DOHH2 (cell line): ENCODE results near the gene PHF11.

Source experiments
- CTCF ChIP-seq: fragments of 200-600 bp; sonication (generic); IDR thresholded peaks from one replicate; pipeline ENCODE4 v1.5.1; 2014; ENCODE audit warnings: antibody characterized with exemption, mild to moderate bottlenecking, low read depth, low read length; ENCODE audit not compliant: poor library complexity, severe bottlenecking
- EZH2phosphoT487 ChIP-seq: fragments of 200-600 bp; sonication (generic); IDR thresholded peaks from 2 replicates; pipeline ENCODE4 v1.6.1; 2017; ENCODE audit warnings: borderline replicate concordance, mild to moderate bottlenecking, antibody characterized with exemption, low read length, moderate library complexity, mixed read lengths

- no peak for TF ChIP-seq EZH2phosphoT487
- TF ChIP-seq CTCF, result no peak
Observed at GRCh38 chr13:49448753-49449152, 47.0 kb upstream of the PHF11 start.
